ENCODE data around the gene EXOC6B.

The EXOC6B gene

GRCh38 chr2:72144632-72145288, 681.1 kb downstream of the EXOC6B start:
- no peak for DNase-seq (ENCODE audit: low spot score)

- DNase-seq (ENCODE audit: low spot score): no peak
These were observed 681.6 kb downstream of the EXOC6B start for GRCh38 chr2:72144274-72144631.

DNA sequence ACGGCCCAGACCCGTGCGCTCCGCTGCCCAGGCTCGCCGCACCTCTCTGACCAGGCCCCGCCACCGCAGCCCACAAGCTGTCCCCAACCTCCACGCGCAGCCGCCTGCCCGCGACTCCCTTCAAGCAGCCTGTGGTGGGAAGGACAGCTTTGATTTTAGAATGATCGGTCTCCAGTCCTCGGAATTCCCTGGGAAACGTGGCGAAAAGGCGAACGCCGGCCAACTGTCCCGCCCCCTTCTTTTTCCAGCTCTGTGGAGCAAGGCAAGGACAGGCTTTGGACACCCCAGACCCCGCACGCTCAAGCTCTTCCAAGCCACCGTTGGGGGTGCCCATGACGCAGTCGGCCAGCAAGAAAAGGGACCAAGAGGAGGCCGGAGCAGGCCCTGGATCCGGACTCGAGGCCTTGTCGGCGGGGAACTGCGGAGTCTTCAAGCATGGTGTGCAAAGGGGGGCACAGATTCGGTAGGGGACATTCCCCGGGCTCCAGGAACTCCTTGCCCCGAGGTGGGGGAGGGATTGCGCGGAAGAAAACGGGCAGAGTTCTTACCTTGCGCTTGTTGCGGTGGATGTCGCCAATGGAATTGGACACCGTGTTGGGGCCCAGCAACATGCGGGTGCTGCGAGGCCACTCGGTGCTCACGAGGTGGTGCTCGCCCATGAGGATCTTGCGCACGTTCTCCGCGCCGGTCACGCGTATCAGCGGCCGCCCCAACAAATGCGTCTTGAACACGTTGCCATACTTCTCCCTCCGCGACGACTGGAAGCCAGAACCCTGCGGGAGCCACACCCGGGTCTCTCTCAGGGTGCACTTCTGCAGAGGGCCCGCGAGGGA, 682.2 kb downstream of the EXOC6B start:
- DNase-seq (ENCODE audit: low spot score): no peak

DNA sequence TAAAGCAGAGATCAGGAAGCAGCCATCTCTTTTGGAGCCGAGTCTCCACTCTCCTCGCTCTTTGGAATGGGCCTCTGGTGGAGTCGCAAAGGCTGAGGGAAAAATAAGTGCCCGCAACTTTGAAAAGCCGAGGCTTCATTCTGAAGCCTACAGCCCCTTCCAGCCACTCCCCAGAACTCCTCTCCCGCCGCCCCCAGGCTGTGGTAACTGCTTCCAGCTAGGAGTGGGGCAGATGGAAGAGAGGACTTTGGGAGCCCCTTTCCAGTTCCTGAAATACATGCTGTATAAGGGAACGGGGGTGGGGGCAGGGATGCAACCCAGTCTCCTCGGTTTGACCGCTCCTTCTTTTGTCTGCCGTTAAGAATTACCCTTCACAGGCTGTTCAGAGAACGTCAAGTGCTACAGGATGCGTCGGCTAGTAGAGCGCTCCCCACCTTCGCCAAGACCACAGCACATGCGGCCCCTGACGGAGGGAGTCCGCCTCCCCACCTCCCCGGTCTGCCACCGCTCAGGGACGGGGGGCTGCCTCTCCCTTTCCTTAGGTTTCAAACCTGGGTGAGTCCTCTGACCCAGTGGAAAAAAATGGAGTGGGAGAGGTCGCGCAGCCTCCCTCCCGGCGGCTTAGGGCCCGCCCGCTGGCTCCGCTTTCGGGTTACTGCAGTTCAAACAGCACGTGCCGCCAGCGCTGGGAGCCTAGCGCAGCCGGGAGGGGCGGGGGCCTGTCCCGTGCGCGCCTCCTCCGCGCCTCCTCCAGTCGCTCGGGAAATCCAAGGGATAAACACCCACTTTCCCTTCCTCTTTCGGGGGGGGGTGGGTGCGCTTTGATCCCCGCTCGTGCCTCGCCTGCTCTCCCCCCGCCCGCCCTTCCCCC, 683.0 kb downstream of the EXOC6B start:
- DNase-seq (ENCODE audit: low spot score): no peak

- DNase-seq (ENCODE audit: low spot score): no peak
These were observed 683.9 kb downstream of the EXOC6B start for GRCh38 chr2:72141881-72142451.

DNA sequence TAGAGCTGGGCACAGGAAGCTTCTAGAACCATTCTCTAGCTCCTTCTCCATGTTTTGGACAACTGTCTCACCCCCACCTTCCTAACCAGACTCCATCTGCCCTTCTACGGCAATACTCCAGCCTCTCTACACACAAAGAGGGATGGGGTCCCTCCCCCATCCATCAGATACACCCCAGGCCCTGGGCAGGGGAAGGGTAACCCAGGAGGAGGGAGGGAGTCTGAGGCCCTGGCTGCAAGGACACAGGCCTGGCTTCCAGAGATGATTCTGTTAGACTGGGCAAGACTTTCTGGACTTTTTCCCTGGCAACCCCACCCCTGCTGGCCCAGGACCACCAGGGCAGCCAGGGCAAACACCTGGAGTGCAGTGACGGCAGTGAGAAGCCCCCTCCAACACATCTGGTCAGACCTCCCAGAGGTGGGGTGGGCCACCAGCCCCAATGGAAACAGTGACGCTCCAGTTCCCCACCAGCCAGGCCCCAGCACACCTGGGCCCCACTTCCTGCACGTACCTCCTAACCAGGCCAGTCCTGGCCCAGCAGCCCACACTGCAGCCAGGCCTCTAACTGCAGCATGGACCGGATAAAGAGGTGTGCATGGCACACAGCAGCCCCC, 684.7 kb downstream of the EXOC6B start:
- no peak for DNase-seq (ENCODE audit: low spot score)

DNA sequence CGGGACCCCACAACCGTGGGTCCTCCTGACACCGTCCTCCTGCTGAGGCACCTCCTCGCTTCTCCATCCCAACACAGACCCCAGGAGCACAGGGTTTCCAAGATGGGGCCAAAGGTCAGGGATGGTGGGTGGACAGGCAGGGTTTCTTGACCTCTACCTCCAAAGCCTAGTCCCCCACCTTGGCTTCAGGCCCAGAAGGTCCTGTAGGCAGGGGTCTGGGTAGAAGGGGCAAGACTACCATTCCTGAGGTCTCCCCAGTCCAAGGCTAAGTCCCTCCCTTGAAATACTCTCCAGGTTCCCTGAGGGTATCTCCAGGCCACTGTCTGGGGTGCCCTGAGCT, 685.2 kb downstream of the EXOC6B start:
- DNase-seq (ENCODE audit: low spot score): no peak

DNA sequence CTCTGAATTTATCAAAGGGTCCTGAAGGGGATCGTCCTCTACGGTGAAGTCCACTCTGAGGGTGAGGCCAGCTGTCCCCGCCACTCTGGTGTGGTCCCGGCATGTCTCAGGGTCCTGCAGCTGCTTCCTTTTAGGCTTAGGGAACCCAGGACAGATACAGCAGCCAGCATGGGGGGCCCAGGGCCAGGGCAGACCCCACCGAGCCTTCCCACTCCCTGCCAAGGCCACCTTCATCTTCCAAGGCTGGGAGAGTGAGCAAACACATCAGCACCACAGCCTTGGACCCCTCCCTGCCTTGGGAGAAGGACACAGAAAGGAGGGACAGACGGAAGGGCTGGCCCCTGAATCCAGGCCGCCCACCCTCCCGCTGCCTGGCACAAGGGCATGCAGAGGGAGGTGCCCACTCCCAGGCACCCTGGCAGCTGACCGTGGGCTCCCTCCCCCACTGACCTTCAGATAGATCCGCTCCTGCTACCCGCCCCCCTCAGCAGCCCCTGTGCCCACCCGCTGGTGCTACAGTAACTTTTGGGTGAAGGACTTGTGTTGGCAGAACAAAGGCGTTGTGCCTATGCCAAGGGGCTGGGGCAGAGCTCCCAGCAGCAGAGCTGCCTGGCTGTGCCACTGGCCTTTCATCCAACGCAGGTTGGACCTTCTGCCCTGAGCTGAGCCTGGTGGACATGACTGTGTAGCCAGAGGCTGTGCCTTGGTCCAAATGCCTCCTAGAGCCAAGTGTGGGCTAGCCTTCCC, 685.8 kb downstream of the EXOC6B start:
- DNase-seq (ENCODE audit: low spot score): no peak

GRCh38 chr2:72139471-72139873, 686.4 kb downstream of the EXOC6B start:
- DNase-seq (ENCODE audit: low spot score): no peak

DNA sequence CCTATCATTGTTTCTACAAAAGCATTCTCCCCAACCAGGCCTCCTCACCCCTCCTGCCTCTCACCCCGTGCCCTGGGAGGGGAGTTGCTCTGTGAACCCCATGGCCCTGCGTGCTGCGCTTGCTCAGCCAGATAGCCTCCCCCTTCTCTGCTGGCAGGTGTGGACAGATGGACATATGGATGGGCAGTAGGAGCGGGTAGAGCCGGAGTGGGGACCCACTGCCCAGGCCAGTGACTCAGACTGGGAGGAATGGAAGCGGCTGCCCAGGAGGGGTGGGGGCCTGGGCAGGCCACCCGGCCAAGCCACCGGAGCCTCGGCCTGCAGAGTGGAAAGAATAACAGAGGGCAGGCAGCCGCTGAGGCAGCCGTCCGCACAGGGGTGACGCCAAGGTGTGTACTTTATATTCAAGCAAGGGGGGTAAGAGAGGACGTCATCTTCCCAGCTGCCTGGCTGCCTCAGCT, 686.9 kb downstream of the EXOC6B start:
- no peak for DNase-seq (ENCODE audit: low spot score)

DNA sequence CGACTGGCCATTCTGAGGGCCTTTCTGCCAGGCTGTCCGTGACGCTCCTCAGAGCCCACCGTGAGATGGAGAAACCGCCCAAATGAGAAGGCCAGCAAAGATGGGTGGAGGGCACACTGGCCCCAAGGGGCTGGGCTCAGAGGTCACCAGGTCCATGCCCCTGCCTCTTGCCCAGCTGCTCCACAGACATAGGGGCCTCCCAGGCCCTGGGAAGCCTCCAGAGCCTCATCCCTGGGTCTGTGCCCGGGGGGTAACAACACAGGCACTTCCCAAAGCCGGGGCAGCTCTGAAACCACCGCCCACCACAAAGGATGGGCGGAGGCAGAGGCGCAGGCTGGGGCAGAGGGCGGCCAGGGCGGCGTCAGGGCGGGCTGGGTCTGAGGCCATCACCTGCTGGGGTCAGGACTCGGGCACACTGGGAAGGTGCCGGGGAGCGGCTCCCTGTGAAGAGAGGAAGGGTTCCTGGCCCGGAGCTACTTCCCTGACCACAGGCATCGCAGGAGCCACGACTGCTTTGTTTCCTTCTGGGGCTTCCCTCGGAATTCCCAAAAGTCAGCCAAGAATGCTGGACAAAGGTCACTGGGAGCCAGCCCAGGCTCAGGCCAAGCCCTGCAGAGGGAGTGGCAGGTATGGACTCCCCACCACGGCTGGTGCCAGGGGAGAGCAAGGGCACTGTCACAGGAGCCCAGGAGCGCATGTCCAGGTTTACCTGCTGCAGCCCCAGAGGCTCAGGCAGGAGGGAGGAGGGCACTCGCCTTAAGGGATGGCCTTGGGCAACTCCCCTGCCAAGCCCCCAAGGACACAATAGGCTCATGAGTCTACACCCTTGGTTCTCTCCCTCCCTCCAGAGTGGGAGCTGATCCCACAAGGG, 687.6 kb downstream of the EXOC6B start:
- no peak for DNase-seq (ENCODE audit: low spot score)

DNA sequence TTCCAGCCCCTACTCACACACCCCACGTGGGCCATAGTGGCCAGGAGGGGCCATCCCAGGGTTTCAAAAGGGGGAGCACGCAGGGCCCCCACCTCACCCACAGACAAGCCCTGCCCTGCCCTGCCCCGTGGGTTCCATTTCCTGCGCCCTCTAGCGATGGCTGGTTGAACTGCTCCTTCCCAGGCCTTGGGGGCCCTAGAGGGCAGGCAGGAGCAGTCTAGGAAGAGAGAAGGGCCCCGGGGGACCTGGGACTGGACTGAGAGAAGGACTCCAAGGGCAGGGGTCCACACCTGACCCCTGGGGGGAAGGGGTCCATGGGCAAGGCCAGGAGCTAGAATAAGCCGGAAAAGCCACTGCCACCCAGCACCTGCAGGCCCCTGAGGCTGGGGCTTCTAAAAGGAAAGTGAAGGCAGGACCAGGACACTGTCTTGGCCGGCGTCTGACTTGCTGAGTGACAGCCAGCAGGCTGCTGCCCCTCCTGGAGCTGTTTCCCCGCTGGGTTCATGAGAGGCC, 688.3 kb downstream of the EXOC6B start:
- peak; percentile 47 for DNase-seq (ENCODE audit: low spot score)

GRCh38 chr2:72136933-72137497, 688.8 kb downstream of the EXOC6B start:
- DNase-seq (ENCODE audit: low spot score): no peak

- DNase-seq (ENCODE audit: low spot score): no peak
These were observed 689.5 kb downstream of the EXOC6B start for GRCh38 chr2:72136331-72136730.

- DNase-seq (ENCODE audit: low spot score): no peak
These were observed 689.9 kb downstream of the EXOC6B start for GRCh38 chr2:72135921-72136320.

GRCh38 chr2:72134997-72135800, 690.6 kb downstream of the EXOC6B start:
- DNase-seq (ENCODE audit: low spot score): no peak

DNA sequence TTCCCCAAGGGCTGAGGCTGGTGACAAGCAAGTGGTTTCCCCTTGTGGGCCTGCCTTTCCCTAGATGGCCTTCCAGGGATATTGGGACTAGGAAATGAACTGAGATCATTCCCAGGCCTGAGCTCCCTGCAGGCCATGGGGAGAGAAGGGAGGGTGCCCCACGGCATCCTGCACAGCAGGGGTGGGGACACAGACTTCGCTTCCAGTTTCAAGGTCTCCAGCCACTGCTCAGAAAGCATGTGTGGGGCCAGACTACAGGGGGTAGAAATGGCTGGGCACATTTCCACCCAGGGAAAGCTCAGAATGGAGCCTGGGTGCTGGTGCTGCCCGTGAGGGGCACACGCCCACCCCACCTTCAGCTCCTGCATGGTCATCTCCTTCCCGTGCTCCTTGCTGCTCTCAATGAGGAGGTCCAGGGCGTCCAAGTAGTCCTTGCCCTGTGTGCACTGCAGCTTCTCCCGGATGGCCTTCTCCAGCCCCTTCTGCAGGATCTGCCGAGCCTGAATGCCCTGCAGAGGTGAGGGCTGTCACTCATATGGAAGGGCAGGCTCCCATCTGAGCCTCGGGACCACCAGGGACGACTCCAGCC, 691.3 kb downstream of the EXOC6B start:
- DNase-seq (ENCODE audit: low spot score): no peak

GRCh38 chr2:72133721-72134407, 692.0 kb downstream of the EXOC6B start:
- no peak for DNase-seq (ENCODE audit: low spot score)
